A549 (cell line): ENCODE data around the gene TNPO2. TPM values are rescaled to one million over a fixed set of nuclear protein-coding genes. Genes with fewer than 3 reads are reported as not detected.

Experiments used
- ATAC-seq, 2 experiments: fragments of 200-7000 bp in 1 of 2; fragments of >200 bp in 1 of 2; cut with Nextera tagmentation in 1 of 2; cut with Tn5 transposase in 1 of 2; 3 replicates each; pipeline versions ENCODE4 v1.8.0 to v1.9.1; 2018 to 2020; ENCODE audit warnings: mild to moderate bottlenecking in 1 of 2, moderate library complexity in 1 of 2
- CTCF ChIA-PET: fragments of 300-600 bp; sonication (Branson Sonifier 250); formaldehyde crosslinking; extraction: SDS; loops from one replicate; lab custom pipeline; 2021; ENCODE audit warnings: antibody characterized with exemption, inconsistent platforms; lab: Yijun Ruan, JAX
- POLR2A ChIA-PET: fragments of 350-600 bp; formaldehyde crosslinking; extraction: SDS; loops from one replicate; lab custom pipeline; 2021; ENCODE audit warnings: antibody characterized with exemption, inconsistent platforms; lab: Yijun Ruan, JAX
- DNase-seq, 2 experiments: peaks; one replicate each; pipeline versions ENCODE4 v3.0.0 to v3.0.0-alpha.2; 2011 to 2016; ENCODE audit warnings: low read depth in 1 of 2, low spot score in 1 of 2
- FAIRE-seq: peaks from 2 replicates; lab custom pipeline; 2011; peaks lifted over from hg19 to GRCh38; lab: Jason Lieb, UNC
- H3K27ac ChIP-seq, 2 experiments: fragments of >200 bp; sonication (Bioruptor Twin); formaldehyde crosslinking; 3 replicates each; pipeline ENCODE4 v1.5.1; 2016 to 2017
- H3K4me1 ChIP-seq: fragments of >200 bp; sonication (Bioruptor Twin); formaldehyde crosslinking; 3 replicates; pipeline ENCODE4 v1.6.1; 2016
- H3K4me2 ChIP-seq: fragments of >200 bp; sonication (Bioruptor Twin); formaldehyde crosslinking; 3 replicates; pipeline ENCODE4 v1.6.1; 2016
- H3K4me3 ChIP-seq: fragments of >200 bp; sonication (Bioruptor Twin); formaldehyde crosslinking; 3 replicates; pipeline ENCODE4 v1.5.1; 2016
- H3K9me3 ChIP-seq: fragments of >200 bp; sonication (Bioruptor Twin); formaldehyde crosslinking; 3 replicates; pipeline ENCODE4 v1.6.1; 2016
- BCL3 ChIP-seq: fragments of >200 bp; sonication (Bioruptor Twin); formaldehyde crosslinking; IDR thresholded peaks from 3 replicates; pipeline ENCODE4 v1.6.1; 2016
- CBX8 ChIP-seq: fragments of 200-600 bp; sonication (generic); IDR thresholded peaks from 2 replicates; pipeline ENCODE4 v1.6.1; 2016
- CEBPB ChIP-seq, 2 experiments: fragments of >200 bp in 1 of 2; sonication (Bioruptor Twin) in 1 of 2; formaldehyde crosslinking in 1 of 2; IDR thresholded peaks; 2 replicates each; pipeline ENCODE4 v1.6.1; 2012 to 2016
- EHMT2 ChIP-seq: fragments of 200-600 bp; sonication (generic); IDR thresholded peaks from 2 replicates; pipeline ENCODE4 v1.6.1; 2016; ENCODE audit warnings: antibody characterized with exemption, low read depth, mild to moderate bottlenecking, moderate library complexity
- ESRRA ChIP-seq: fragments of 150-350 bp; IDR thresholded peaks from 2 replicates; pipeline ENCODE4 v1.6.1; 2014; ENCODE audit warnings: mild to moderate bottlenecking, low read length, borderline replicate concordance
- GATA3 ChIP-seq: IDR thresholded peaks from 2 replicates; pipeline ENCODE4 v1.6.1; 2012; ENCODE audit warnings: borderline replicate concordance
- HOXB5 ChIP-seq: fragments of 250-450 bp; sonication (Bioruptor Pico); IDR thresholded peaks from 2 replicates; pipeline ENCODE4 v1.5.0; 2020; ENCODE audit warnings: mild to moderate bottlenecking, moderate library complexity
- JUN ChIP-seq, 2 experiments: fragments of >200 bp; sonication (Bioruptor Twin); formaldehyde crosslinking; IDR thresholded peaks; 2 replicates in 1 of 2; 3 replicates in 1 of 2; pipeline ENCODE4 v1.6.1; 2016 to 2017
- JUNB ChIP-seq: fragments of >200 bp; sonication (Bioruptor Twin); formaldehyde crosslinking; IDR thresholded peaks from 2 replicates; pipeline ENCODE4 v1.6.1; 2016
- KDM5A ChIP-seq: fragments of 200-600 bp; sonication (generic); IDR thresholded peaks from 2 replicates; pipeline ENCODE4 v1.6.1; 2016; ENCODE audit warnings: antibody characterized with exemption, mild to moderate bottlenecking
- MAFK ChIP-seq: fragments of 450-650 bp; IDR thresholded peaks from 2 replicates; pipeline ENCODE4 v1.6.1; 2014; ENCODE audit not compliant: partially characterized antibody
- NPAS2 ChIP-seq: fragments of 250-450 bp; sonication (Bioruptor Pico); IDR thresholded peaks from 2 replicates; pipeline ENCODE4 v1.8.0; 2022; ENCODE audit warnings: mild to moderate bottlenecking, moderate library complexity, borderline replicate concordance
- PHF8 ChIP-seq: fragments of 200-600 bp; sonication (generic); IDR thresholded peaks from 2 replicates; pipeline ENCODE4 v1.6.1; 2016; ENCODE audit warnings: low read depth, mild to moderate bottlenecking, antibody characterized with exemption, moderate library complexity, borderline replicate concordance
- POLR2A ChIP-seq: IDR thresholded peaks from 2 replicates; pipeline ENCODE4 v1.6.1; 2012; ENCODE audit warnings: mild to moderate bottlenecking, low read length
- RARB ChIP-seq: fragments of 250-450 bp; sonication (Bioruptor Pico); IDR thresholded peaks from 2 replicates; pipeline ENCODE4 v1.8.0; 2021; ENCODE audit warnings: mild to moderate bottlenecking, moderate library complexity
- SMC3 ChIP-seq: fragments of >200 bp; sonication (Bioruptor Twin); formaldehyde crosslinking; IDR thresholded peaks from 3 replicates; pipeline ENCODE4 v1.6.1; 2018; ENCODE audit warnings: inconsistent platforms
- SREBF2 ChIP-seq: fragments of 450-650 bp; IDR thresholded peaks from 2 replicates; pipeline ENCODE4 v1.6.1; 2014; ENCODE audit warnings: mild to moderate bottlenecking, moderate library complexity
- ZNF302 ChIP-seq: fragments of 250-450 bp; sonication (Bioruptor Pico); IDR thresholded peaks from 2 replicates; pipeline ENCODE4 v1.9.0; 2021; ENCODE audit warnings: inconsistent platforms, mild to moderate bottlenecking, moderate library complexity
- WGBS: methylation state at CpG from one replicate; pipeline ENCODE4 v1.1.6; 2017; ENCODE audit errors: missing lambda C conversion rate; 5-methylcytosine and 5-hydroxymethylcytosine counted together
- polyA plus RNA-seq, 4 experiments: library from polyadenylated mRNA; depleted of rRNA in 3 of 4; stranded (reverse); fragments of >200 nt; fragmentation: RNase III in 1 of 4; extraction: RNeasy Plus Mini Kit Qiagen cat#74134 plus additional on column Dnase treatment in 1 of 4; gene quantifications; 2 replicates in 3 of 4; 3 replicates in 1 of 4; pipeline ENCODE4 v1.2.3, GENCODE V29; 2011 to 2017
- TF ChIP-seq, protein P1 (sequence below): fragments of >200 bp; sonication (Bioruptor Twin); formaldehyde crosslinking; IDR thresholded peaks from 2 replicates; pipeline ENCODE4 v1.6.1; 2016
- TF ChIP-seq, protein P2 (sequence below): IDR thresholded peaks from 2 replicates; pipeline ENCODE4 v1.6.1; 2012; ENCODE audit warnings: low read depth, borderline replicate concordance
- TF ChIP-seq, protein P3 (sequence below): fragments of 250-450 bp; sonication (Bioruptor Pico); IDR thresholded peaks from 2 replicates; pipeline ENCODE4 v1.5.0; 2021; ENCODE audit warnings: mild to moderate bottlenecking, moderate library complexity, borderline replicate concordance
- TF ChIP-seq, protein P4 (sequence below): fragments of >200 bp; sonication (Bioruptor Twin); formaldehyde crosslinking; IDR thresholded peaks from 3 replicates; pipeline ENCODE4 v1.5.1; 2016
- TF ChIP-seq, protein P5 (sequence below): fragments of 150-350 bp; IDR thresholded peaks from 2 replicates; pipeline ENCODE4 v1.6.1; 2014; ENCODE audit warnings: low read depth, mild to moderate bottlenecking, low read length
- TF ChIP-seq, protein P6 (sequence below): fragments of 250-450 bp; sonication (Bioruptor Pico); IDR thresholded peaks from 2 replicates; pipeline ENCODE4 v1.5.0; 2020; ENCODE audit warnings: low read depth, mild to moderate bottlenecking, moderate library complexity

Gene TNPO2
- polyA plus RNA-seq, 2 of the 4 experiments (the other 2 are of a cell fraction): 33.7 to 41.0 TPM

DNA sequence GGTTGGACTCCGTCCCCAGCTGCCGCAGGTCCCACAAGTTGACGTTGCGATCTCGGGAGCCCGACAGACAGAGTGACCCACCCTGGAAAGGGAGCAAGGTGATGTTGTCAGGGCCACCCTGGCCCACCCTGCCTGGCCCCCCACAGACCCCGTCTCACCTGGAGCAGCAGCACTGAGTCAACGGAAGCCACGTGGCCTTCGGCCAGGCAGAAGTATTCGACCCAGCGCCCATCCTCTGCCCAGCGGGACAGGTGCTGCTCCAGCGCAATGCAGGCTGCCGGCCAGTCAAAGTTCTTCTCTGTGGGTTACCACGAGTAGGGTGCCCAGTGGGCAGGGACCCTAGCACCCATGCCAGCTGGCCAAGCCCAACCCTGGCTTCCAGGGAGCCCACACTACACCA, 29.1 kb downstream of the TNPO2 start (continued):
- TF ChIP-seq JUNB (no peak), EHMT2 (no peak)
- TF ChIP-seq, protein P1, sequence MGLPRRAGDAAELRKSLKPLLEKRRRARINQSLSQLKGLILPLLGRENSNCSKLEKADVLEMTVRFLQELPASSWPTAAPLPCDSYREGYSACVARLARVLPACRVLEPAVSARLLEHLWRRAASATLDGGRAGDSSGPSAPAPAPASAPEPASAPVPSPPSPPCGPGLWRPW: no peak
- TF ChIP-seq, protein P2, sequence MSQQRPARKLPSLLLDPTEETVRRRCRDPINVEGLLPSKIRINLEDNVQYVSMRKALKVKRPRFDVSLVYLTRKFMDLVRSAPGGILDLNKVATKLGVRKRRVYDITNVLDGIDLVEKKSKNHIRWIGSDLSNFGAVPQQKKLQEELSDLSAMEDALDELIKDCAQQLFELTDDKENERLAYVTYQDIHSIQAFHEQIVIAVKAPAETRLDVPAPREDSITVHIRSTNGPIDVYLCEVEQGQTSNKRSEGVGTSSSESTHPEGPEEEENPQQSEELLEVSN: no peak

DNA sequence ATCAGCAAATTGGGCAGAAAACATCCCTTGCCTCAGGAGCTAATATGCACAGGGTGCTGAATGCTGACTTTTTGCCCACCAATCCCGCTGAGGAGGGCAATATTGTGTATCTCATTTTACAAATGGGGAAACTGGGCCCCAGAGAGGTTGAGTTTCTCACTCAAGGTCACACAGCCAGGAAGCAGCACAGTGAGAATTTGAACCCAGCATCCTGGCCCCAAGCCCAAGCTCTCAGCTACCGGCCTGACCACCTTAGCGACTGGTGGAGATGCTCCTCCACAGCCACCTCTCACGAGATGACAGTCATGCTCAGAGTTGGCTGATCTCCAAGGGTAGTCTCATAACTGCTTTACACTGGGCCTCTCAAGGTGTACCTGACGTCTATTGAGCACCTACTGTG, 30.8 kb downstream of the TNPO2 start:
- 90% methylated on average over 5 of the region's 5 CpGs for WGBS
- ATAC-seq (no peak), DNase-seq (no peak), FAIRE-seq (no peak)
- ChIA-PET CTCF (no interaction called here), POLR2A (no interaction called here)
- no peak overlapping the region for H3K4me2 ChIP-seq
- H3K27ac ChIP-seq: no peak overlapping the region
- no peaks in the 10 kb centered on the region for H3K9me3 ChIP-seq
- TF ChIP-seq, protein P3, sequence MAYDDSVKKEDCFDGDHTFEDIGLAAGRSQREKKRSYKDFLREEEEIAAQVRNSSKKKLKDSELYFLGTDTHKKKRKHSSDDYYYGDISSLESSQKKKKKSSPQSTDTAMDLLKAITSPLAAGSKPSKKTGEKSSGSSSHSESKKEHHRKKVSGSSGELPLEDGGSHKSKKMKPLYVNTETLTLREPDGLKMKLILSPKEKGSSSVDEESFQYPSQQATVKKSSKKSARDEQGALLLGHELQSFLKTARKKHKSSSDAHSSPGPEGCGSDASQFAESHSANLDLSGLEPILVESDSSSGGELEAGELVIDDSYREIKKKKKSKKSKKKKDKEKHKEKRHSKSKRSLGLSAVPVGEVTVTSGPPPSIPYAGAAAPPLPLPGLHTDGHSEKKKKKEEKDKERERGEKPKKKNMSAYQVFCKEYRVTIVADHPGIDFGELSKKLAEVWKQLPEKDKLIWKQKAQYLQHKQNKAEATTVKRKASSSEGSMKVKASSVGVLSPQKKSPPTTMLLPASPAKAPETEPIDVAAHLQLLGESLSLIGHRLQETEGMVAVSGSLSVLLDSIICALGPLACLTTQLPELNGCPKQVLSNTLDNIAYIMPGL (CRISPR knock-in tag): no peak
- TF ChIP-seq PHF8: no peak
- TF ChIP-seq BCL3: no peak
- no peak for TF ChIP-seq NPAS2 (CRISPR knock-in tag)
- no peak for TF ChIP-seq POLR2A
- TF ChIP-seq, protein P2: no peak
- TF ChIP-seq RARB (CRISPR knock-in tag): no peak
- no peak for TF ChIP-seq ZNF302 (CRISPR knock-in tag)
- no peak for TF ChIP-seq SREBF2
- TF ChIP-seq, protein P4, sequence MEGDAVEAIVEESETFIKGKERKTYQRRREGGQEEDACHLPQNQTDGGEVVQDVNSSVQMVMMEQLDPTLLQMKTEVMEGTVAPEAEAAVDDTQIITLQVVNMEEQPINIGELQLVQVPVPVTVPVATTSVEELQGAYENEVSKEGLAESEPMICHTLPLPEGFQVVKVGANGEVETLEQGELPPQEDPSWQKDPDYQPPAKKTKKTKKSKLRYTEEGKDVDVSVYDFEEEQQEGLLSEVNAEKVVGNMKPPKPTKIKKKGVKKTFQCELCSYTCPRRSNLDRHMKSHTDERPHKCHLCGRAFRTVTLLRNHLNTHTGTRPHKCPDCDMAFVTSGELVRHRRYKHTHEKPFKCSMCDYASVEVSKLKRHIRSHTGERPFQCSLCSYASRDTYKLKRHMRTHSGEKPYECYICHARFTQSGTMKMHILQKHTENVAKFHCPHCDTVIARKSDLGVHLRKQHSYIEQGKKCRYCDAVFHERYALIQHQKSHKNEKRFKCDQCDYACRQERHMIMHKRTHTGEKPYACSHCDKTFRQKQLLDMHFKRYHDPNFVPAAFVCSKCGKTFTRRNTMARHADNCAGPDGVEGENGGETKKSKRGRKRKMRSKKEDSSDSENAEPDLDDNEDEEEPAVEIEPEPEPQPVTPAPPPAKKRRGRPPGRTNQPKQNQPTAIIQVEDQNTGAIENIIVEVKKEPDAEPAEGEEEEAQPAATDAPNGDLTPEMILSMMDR: no peak
- TF ChIP-seq ESRRA: no peak
- peaks cover 5% of the 10 kb centered on the region; the same call in 1 of the 3 replicates for H3K4me1 ChIP-seq
- H3K4me3 ChIP-seq: no peak overlapping the region

- 92% methylated on average over 18 of the region's 26 CpGs for WGBS
- ATAC-seq: no peak; a peak in 1 of 6 replicates
- CTCF ChIA-PET: interaction anchor here (0.8 kb wide), 1 partner anchor 84 kb away, joined by 3 read pairs; no protein-coding TSS in a partner anchor
- no peak for FAIRE-seq
- Histone ChIP-seq H3K9me3 (no peaks in the 10 kb centered on the region), H3K4me2 (no peak overlapping the region), H3K27ac (no peak overlapping the region), H3K4me3 (no peak overlapping the region), H3K4me1 (no peaks in the 10 kb centered on the region; the same call in 2 of the 3 replicates)
- DNase-seq: no peak
- POLR2A ChIA-PET: no interaction called here
- TF ChIP-seq KDM5A (no peak), ZNF302 (CRISPR knock-in tag) (no peak), SMC3 (no peak), MAFK (no peak), GATA3 (no peak), PHF8 (no peak), HOXB5 (no peak), SREBF2 (no peak), CBX8 (no peak), BCL3 (no peak), POLR2A (no peak), JUN (IDR thresholded peaks at IDR 0.05) (no peak), CEBPB (IDR thresholded peaks at IDR 0.05) (no peak)
- TF ChIP-seq, protein P5, sequence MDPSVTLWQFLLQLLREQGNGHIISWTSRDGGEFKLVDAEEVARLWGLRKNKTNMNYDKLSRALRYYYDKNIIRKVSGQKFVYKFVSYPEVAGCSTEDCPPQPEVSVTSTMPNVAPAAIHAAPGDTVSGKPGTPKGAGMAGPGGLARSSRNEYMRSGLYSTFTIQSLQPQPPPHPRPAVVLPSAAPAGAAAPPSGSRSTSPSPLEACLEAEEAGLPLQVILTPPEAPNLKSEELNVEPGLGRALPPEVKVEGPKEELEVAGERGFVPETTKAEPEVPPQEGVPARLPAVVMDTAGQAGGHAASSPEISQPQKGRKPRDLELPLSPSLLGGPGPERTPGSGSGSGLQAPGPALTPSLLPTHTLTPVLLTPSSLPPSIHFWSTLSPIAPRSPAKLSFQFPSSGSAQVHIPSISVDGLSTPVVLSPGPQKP: no peak
- TF ChIP-seq, protein P6, sequence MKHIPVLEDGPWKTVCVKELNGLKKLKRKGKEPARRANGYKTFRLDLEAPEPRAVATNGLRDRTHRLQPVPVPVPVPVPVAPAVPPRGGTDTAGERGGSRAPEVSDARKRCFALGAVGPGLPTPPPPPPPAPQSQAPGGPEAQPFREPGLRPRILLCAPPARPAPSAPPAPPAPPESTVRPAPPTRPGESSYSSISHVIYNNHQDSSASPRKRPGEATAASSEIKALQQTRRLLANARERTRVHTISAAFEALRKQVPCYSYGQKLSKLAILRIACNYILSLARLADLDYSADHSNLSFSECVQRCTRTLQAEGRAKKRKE (CRISPR knock-in tag): no peak
Observed at GRCh38 chr19:12689581-12690216, 34.0 kb downstream of the TNPO2 start.
